H9 (cell line): ENCODE measurements around the gene MTMR1. TPM values are rescaled to one million over a fixed set of nuclear protein-coding genes. Genes with fewer than 3 reads are reported as not detected.

Experiments
- DNase-seq: peaks from one replicate; pipeline ENCODE4 v3.0.0-alpha.2; 2017
- H2AFZ ChIP-seq: one replicate; pipeline ENCODE4 v1.6.1; 2013; ENCODE audit warnings: mild to moderate bottlenecking, low read length, control low read depth, moderate library complexity
- H2AK5ac ChIP-seq: 2 replicates; pipeline ENCODE4 v1.6.1; 2013; ENCODE audit warnings: low read length, control low read depth, mixed read lengths; ENCODE audit not compliant: insufficient read length
- H2BK120ac ChIP-seq: one replicate; pipeline ENCODE4 v1.6.1; 2013; ENCODE audit warnings: low read depth, mild to moderate bottlenecking, low read length, control low read depth, inconsistent platforms; ENCODE audit not compliant: poor library complexity, severe bottlenecking
- H2BK12ac ChIP-seq: 2 replicates; pipeline ENCODE4 v1.6.1; 2013; ENCODE audit warnings: low read length, control low read depth, mixed read lengths, low read depth; ENCODE audit not compliant: insufficient read length
- H2BK15ac ChIP-seq: 2 replicates; pipeline ENCODE4 v1.6.1; 2013; ENCODE audit warnings: low read depth, low read length, control low read depth
- H2BK20ac ChIP-seq: one replicate; pipeline ENCODE4 v1.6.1; 2013; ENCODE audit warnings: low read depth, mild to moderate bottlenecking, low read length, control low read depth, inconsistent platforms; ENCODE audit not compliant: poor library complexity, severe bottlenecking
- H2BK5ac ChIP-seq: 2 replicates; pipeline ENCODE4 v1.6.1; 2013; ENCODE audit warnings: low read length, control low read depth, mixed read lengths; ENCODE audit not compliant: insufficient read length
- H3K14ac ChIP-seq: 2 replicates; pipeline ENCODE4 v1.6.1; 2013; ENCODE audit warnings: low read length, control low read depth; ENCODE audit not compliant: insufficient read depth
- H3K18ac ChIP-seq: 2 replicates; pipeline ENCODE4 v1.6.1; 2013; ENCODE audit warnings: low read depth, mild to moderate bottlenecking, mixed read lengths, low read length, control low read depth; ENCODE audit not compliant: insufficient read length
- H3K23ac ChIP-seq: 2 replicates; pipeline ENCODE4 v1.6.1; 2013; ENCODE audit warnings: low read length, control low read depth, mixed read lengths, low read depth; ENCODE audit not compliant: insufficient read length
- H3K23me2 ChIP-seq: 2 replicates; pipeline ENCODE4 v1.6.1; 2013; ENCODE audit warnings: low read depth, mild to moderate bottlenecking, mixed read lengths, low read length, control low read depth; ENCODE audit not compliant: insufficient read length, poor library complexity, severe bottlenecking
- H3K27ac ChIP-seq: 2 replicates; pipeline ENCODE4 v1.5.1; 2013; ENCODE audit warnings: low read length, control low read depth, mixed read lengths, low read depth; ENCODE audit not compliant: insufficient read length
- H3K27me3 ChIP-seq: 2 replicates; pipeline ENCODE4 v1.6.1; 2013; ENCODE audit warnings: low read length, control low read depth, inconsistent platforms; ENCODE audit not compliant: insufficient read depth
- H3K4ac ChIP-seq: 2 replicates; pipeline ENCODE4 v1.6.1; 2013; ENCODE audit warnings: low read depth, mild to moderate bottlenecking, control low read depth, inconsistent platforms, low read length, moderate library complexity
- H3K4me1 ChIP-seq: 2 replicates; pipeline ENCODE4 v1.6.1; 2013; ENCODE audit warnings: low read length, control low read depth, inconsistent platforms; ENCODE audit not compliant: insufficient read depth
- H3K4me2 ChIP-seq: 2 replicates; pipeline ENCODE4 v1.6.1; 2013; ENCODE audit warnings: low read length, control low read depth, mixed read lengths; ENCODE audit not compliant: insufficient read length, insufficient read depth
- H3K56ac ChIP-seq: 2 replicates; pipeline ENCODE4 v1.6.1; 2013; ENCODE audit warnings: low read depth, mild to moderate bottlenecking, mixed read lengths, low read length, control low read depth; ENCODE audit not compliant: insufficient read length
- H3K79me1 ChIP-seq: 2 replicates; pipeline ENCODE4 v1.6.1; 2013; ENCODE audit warnings: low read depth, mild to moderate bottlenecking, moderate library complexity, low read length, control low read depth, inconsistent platforms; ENCODE audit not compliant: insufficient read depth, poor library complexity, severe bottlenecking
- H3K79me2 ChIP-seq: 2 replicates; pipeline ENCODE4 v1.6.1; 2013; ENCODE audit warnings: low read length, control low read depth, inconsistent platforms; ENCODE audit not compliant: insufficient read depth
- H3K9ac ChIP-seq: 2 replicates; pipeline ENCODE4 v1.6.1; 2013; ENCODE audit warnings: low read length, control low read depth, mixed read lengths; ENCODE audit not compliant: insufficient read length; ENCODE audit errors: extremely low read depth
- H3K9me3 ChIP-seq: one replicate; pipeline ENCODE4 v1.6.1; 2013; ENCODE audit warnings: low read depth, low read length, inconsistent platforms; ENCODE audit not compliant: control insufficient read depth
- H3T11ph ChIP-seq: one replicate; pipeline ENCODE4 v1.6.1; 2013; ENCODE audit warnings: mild to moderate bottlenecking, low read length, control low read depth, inconsistent platforms
- H4K20me1 ChIP-seq: one replicate; pipeline ENCODE4 v1.6.1; 2013; ENCODE audit not compliant: control insufficient read depth, insufficient read length, insufficient read depth
- H4K5ac ChIP-seq: 2 replicates; pipeline ENCODE4 v1.6.1; 2013; ENCODE audit warnings: low read depth, mild to moderate bottlenecking, mixed read lengths, low read length, control low read depth; ENCODE audit not compliant: insufficient read length
- H4K8ac ChIP-seq: replicated peaks from 2 replicates; pipeline ENCODE4 v1.6.1; 2013; ENCODE audit warnings: low read length, control low read depth, mixed read lengths, low read depth; ENCODE audit not compliant: insufficient read length
- H4K91ac ChIP-seq: 2 replicates; pipeline ENCODE4 v1.6.1; 2013; ENCODE audit warnings: low read depth, mild to moderate bottlenecking, moderate library complexity, mixed read lengths, low read length, control low read depth; ENCODE audit not compliant: insufficient read length
- H3K27ac Mint-ChIP-seq, 3 experiments: 2 replicates in 2 of 3; 3 replicates in 1 of 3; pipeline ENCODE4 v1.8.0; 2020 to 2021; ENCODE audit warnings: mixed read lengths in 3 of 3, mild to moderate bottlenecking in 1 of 3, moderate library complexity in 1 of 3
- H3K27me3 Mint-ChIP-seq: 2 replicates; pipeline ENCODE4 v1.8.0; 2021; ENCODE audit warnings: low read depth, mild to moderate bottlenecking, moderate library complexity, mixed read lengths
- H3K36me3 Mint-ChIP-seq, 3 experiments: 2 replicates in 2 of 3; 3 replicates in 1 of 3; pipeline ENCODE4 v1.8.0; 2020 to 2021; ENCODE audit warnings: low read depth in 3 of 3, mixed read lengths in 3 of 3; ENCODE audit not compliant: insufficient read depth in 1 of 3
- H3K4me1 Mint-ChIP-seq, 2 experiments: 2 replicates each; pipeline ENCODE4 v1.8.0; 2020; ENCODE audit warnings: mixed read lengths in 2 of 2
- H3K4me3 Mint-ChIP-seq, 2 experiments: 2 replicates in 1 of 2; 3 replicates in 1 of 2; pipeline ENCODE4 v1.8.0; 2020 to 2021; ENCODE audit warnings: mild to moderate bottlenecking in 2 of 2, mixed read lengths in 2 of 2, moderate library complexity in 1 of 2
- H3K9me3 Mint-ChIP-seq, 2 experiments: 2 replicates in 1 of 2; 3 replicates in 1 of 2; pipeline ENCODE4 v1.8.0; 2020; ENCODE audit warnings: mild to moderate bottlenecking in 2 of 2, mixed read lengths in 2 of 2, moderate library complexity in 1 of 2
- CTCF ChIP-seq: fragments of 200-600 bp; sonication (generic); conservative IDR thresholded peaks from 3 replicates; pipeline ENCODE4 v1.8.0; 2021; ENCODE audit warnings: antibody characterized with exemption, mild to moderate bottlenecking
- WGBS: extraction: QIAGEN DNeasy Blood & Tissue Kit; methylation state at CpG from one replicate; pipeline ENCODE4 v1.1.7; 2013; ENCODE audit warnings: missing lambda C conversion rate, low lambda C conversion rate, mixed read lengths; ENCODE audit not compliant: insufficient read length; ENCODE audit errors: extremely low coverage; 5-methylcytosine and 5-hydroxymethylcytosine counted together
- total RNA-seq: library from RNA; stranded (reverse); gene quantifications from 2 replicates; pipeline ENCODE4 v1.2.1, GENCODE V29; 2021

Gene MTMR1
- total RNA-seq, 1 experiment from 2014 or later: 25.2 TPM

- peaks cover 4% of the 10 kb centered on the region; the same call in 1 of the 2 replicates for H3K4me1 ChIP-seq
- peaks cover 9 to 24% of the 10 kb centered on the region in 2 experiments for H3K4me1 Mint-ChIP-seq
- no peak overlapping the region for H2BK15ac ChIP-seq
- H3K23me2 ChIP-seq: no peaks in the 10 kb centered on the region
- H3K36me3 Mint-ChIP-seq: peaks cover 8 to 36% (median 25%) of the 10 kb centered on the region in 3 experiments; a peak in 6 of 7 replicates
- no peak overlapping the region for H3K4me2 ChIP-seq
- TF ChIP-seq CTCF: no peak
- H2BK12ac ChIP-seq: no peak overlapping the region
- H3K27ac Mint-ChIP-seq: peak overlapping the region in 2 of 3 experiments; percentile 85 to 87; a peak in 3 of 7 replicates
- no peak overlapping the region for H3K4me3 Mint-ChIP-seq
- no peak overlapping the region for H3K18ac ChIP-seq
- no peak overlapping the region for H2BK5ac ChIP-seq
- H3K9me3 Mint-ChIP-seq: peaks cover 53 to 70% of the 10 kb centered on the region in 2 experiments
- no peak overlapping the region for H2BK120ac ChIP-seq
- no peak overlapping the region for H4K8ac ChIP-seq
- no peak overlapping the region for H3K14ac ChIP-seq
- no peaks in the 10 kb centered on the region for H3K27me3 ChIP-seq
- H3K56ac ChIP-seq: no peak overlapping the region
- no peak overlapping the region for H2AFZ ChIP-seq
- no peaks in the 10 kb centered on the region for H3K79me2 ChIP-seq
- H3K23ac ChIP-seq: no peak overlapping the region
- no peak overlapping the region for H4K5ac ChIP-seq
- H3K27ac ChIP-seq: no peak overlapping the region
- H3K4ac ChIP-seq: no peak overlapping the region
- no peak overlapping the region for H3K9ac ChIP-seq
- no peaks in the 10 kb centered on the region for H3K79me1 ChIP-seq
- no peak overlapping the region for H2BK20ac ChIP-seq
- no CpG with 5 or more reads among the region's 13 CpGs for WGBS
- H2AK5ac ChIP-seq: no peak overlapping the region
- H3T11ph ChIP-seq: no peak overlapping the region
- peaks cover 2% of the 10 kb centered on the region for H4K20me1 ChIP-seq
- no peaks in the 10 kb centered on the region; the same call in 1 of the 2 replicates for H3K27me3 Mint-ChIP-seq
- no peak for DNase-seq
- H4K91ac ChIP-seq: no peak overlapping the region
- no peaks in the 10 kb centered on the region for H3K9me3 ChIP-seq
Observed at GRCh38 chrX:150763303-150763797, 70.2 kb downstream of the MTMR1 start.
